AG04449 (cell line): ENCODE measurements around the gene TLE4.

Source experiments
- CTCF ChIA-PET: fragments of 350-600 bp; formaldehyde crosslinking; extraction: SDS; loops from one replicate; lab custom pipeline; 2021; ENCODE audit warnings: antibody characterized with exemption; lab: Yijun Ruan, JAX
- POLR2A ChIA-PET: fragments of 400-600, 350-600 bp; formaldehyde crosslinking; extraction: SDS; loops from one replicate; lab custom pipeline; 2020; ENCODE audit warnings: antibody characterized with exemption, inconsistent platforms; lab: Yijun Ruan, JAX
- DNase-seq: peaks from one replicate; pipeline ENCODE4 v3.0.0-alpha.2; 2010; ENCODE audit warnings: low read depth, low spot score
- H3K4me3 ChIP-seq: 2 replicates; pipeline ENCODE4 v1.5.1; 2011; ENCODE audit warnings: low read depth, mild to moderate bottlenecking, control low read depth, low read length
- CTCF ChIP-seq: IDR thresholded peaks from one replicate; pipeline ENCODE4 v1.5.1; 2011; ENCODE audit warnings: mild to moderate bottlenecking, moderate library complexity, low read length, control low read depth, inconsistent platforms; ENCODE audit not compliant: insufficient read depth; ENCODE audit errors: missing control alignments

The TLE4 gene

GRCh38 chr9:79655551-79655950, 83.8 kb downstream of the TLE4 start:
- POLR2A ChIA-PET: no interaction called here
- no peak for DNase-seq
- CTCF ChIA-PET: no interaction called here
- no peak overlapping the region for H3K4me3 ChIP-seq
- no peak for TF ChIP-seq CTCF

GRCh38 chr9:79656169-79656568, 84.4 kb downstream of the TLE4 start:
- POLR2A ChIA-PET: no interaction called here
- CTCF ChIA-PET: no interaction called here
- no peak for DNase-seq
- no peak for TF ChIP-seq CTCF
- no peak overlapping the region for H3K4me3 ChIP-seq

GRCh38 chr9:79657891-79658290, 86.1 kb downstream of the TLE4 start:
- no peak for TF ChIP-seq CTCF
- ChIA-PET CTCF (no interaction called here), POLR2A (no interaction called here)
- no peak overlapping the region for H3K4me3 ChIP-seq
- no peak for DNase-seq

GRCh38 chr9:79658926-79659325, 87.2 kb downstream of the TLE4 start:
- CTCF ChIA-PET: interaction anchor here (0.9 to 1.5 kb wide), 2 partner anchors 20 to 187 kb away, joined by 3 read pairs; no protein-coding TSS in a partner anchor

GRCh38 chr9:79660615-79661014, 88.8 kb downstream of the TLE4 start:
- CTCF ChIA-PET: no interaction called here

More at GRCh38 chr9:79658926-79659325, 87.2 kb downstream of the TLE4 start:
- DNase-seq: no peak
- TF ChIP-seq CTCF: no peak
- H3K4me3 ChIP-seq: no peak overlapping the region
- POLR2A ChIA-PET: no interaction called here

GRCh38 chr9:79661279-79661678, 89.5 kb downstream of the TLE4 start:
- DNase-seq: no peak
- CTCF ChIA-PET: no interaction called here
- TF ChIP-seq CTCF: no peak
- no peak overlapping the region for H3K4me3 ChIP-seq
- POLR2A ChIA-PET: no interaction called here

More at GRCh38 chr9:79660615-79661014, 88.8 kb downstream of the TLE4 start:
- no peak overlapping the region for H3K4me3 ChIP-seq
- TF ChIP-seq CTCF: no peak
- POLR2A ChIA-PET: no interaction called here
- no peak for DNase-seq
